ENCODE data around the gene LAMC3. TPM values are rescaled to one million over a fixed set of nuclear protein-coding genes. Genes with fewer than 3 reads are reported as not detected.

LAMC3 gene
- total RNA-seq, 1 donor, result not detected

DNA sequence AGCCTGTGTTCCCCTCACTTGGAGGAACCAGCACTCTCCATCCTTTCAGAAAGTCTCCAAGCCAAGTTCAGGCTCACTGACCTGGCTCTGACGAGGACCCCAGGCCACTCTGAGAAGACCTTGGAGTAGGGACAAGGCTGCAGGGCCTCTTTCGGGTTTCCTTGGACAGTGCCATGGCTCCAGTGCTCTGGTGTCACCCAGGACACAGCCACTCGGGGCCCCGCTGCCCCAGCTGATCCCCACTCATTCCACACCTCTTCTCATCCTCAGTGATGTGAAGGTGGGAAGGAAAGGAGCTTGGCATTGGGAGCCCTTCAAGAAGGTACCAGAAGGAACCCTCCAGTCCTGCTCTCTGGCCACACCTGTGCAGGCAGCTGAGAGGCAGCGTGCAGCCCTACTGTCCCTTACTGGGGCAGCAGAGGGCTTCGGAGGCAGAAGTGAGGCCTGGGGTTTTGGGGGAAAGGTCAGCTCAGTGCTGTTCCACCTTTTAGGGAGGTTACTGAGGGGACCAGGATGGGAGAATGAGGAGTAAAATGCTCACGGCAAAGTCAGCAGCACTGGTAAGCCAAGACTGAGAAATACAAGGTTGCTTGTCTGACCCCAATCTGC lies 111.8 kb downstream of the LAMC3 start:
- no peaks in the 10 kb centered on the region for H3K36me3 ChIP-seq (ENCODE audit: insufficient read depth, low read length)
- no peaks in the 10 kb centered on the region for H3K9me3 ChIP-seq (ENCODE audit: low read depth, low read length)
- no peak overlapping the region for H3K4me2 ChIP-seq (ENCODE audit: insufficient read depth, low read length)
- no peak overlapping the region for H3K27ac ChIP-seq (ENCODE audit: low read depth, low read length)
- DNase-seq (ENCODE audit: insufficient read length, low spot score, missing footprints), result no peak
- H3K4me3 ChIP-seq (ENCODE audit: insufficient read depth, low read length), result no peak overlapping the region
- peaks cover 3% of the 10 kb centered on the region for H3K27me3 ChIP-seq (ENCODE audit: insufficient read depth, low read length)
- H3K4me1 ChIP-seq (ENCODE audit: insufficient read depth, low read length), result peaks cover 11% of the 10 kb centered on the region
- TF ChIP-seq, protein P1, sequence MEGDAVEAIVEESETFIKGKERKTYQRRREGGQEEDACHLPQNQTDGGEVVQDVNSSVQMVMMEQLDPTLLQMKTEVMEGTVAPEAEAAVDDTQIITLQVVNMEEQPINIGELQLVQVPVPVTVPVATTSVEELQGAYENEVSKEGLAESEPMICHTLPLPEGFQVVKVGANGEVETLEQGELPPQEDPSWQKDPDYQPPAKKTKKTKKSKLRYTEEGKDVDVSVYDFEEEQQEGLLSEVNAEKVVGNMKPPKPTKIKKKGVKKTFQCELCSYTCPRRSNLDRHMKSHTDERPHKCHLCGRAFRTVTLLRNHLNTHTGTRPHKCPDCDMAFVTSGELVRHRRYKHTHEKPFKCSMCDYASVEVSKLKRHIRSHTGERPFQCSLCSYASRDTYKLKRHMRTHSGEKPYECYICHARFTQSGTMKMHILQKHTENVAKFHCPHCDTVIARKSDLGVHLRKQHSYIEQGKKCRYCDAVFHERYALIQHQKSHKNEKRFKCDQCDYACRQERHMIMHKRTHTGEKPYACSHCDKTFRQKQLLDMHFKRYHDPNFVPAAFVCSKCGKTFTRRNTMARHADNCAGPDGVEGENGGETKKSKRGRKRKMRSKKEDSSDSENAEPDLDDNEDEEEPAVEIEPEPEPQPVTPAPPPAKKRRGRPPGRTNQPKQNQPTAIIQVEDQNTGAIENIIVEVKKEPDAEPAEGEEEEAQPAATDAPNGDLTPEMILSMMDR (IDR thresholded peaks at IDR 0.05; ENCODE audit: extremely low read depth, low read depth, low read length), result no peak
- no peaks in the 10 kb centered on the region for H4K20me1 ChIP-seq (ENCODE audit: insufficient read depth, low read length)
- H2AFZ ChIP-seq (ENCODE audit: low read length), result no peak overlapping the region
- peaks cover 3% of the 10 kb centered on the region for H3K79me2 ChIP-seq (ENCODE audit: insufficient read depth, low read length)

DNA sequence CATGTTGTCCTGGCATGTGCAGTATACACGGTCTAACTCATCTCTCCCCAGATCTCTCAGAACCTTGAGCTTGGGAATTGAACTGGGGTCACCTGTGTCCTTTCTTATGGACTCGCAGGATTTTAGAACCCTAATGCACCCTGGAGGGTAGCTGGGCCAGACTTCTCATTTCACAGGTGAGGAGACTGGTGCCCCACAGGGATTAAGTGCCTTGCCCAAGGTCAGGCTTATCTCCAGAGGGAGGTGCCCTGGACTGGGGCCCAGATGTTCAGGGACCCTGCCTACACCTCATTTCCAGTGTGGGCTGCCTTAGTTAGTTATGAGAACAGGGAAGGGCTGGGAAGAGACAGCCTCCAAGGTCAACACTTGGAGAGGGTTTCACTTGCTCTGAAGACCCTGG lies 112.4 kb downstream of the LAMC3 start:
- Histone ChIP-seq H3K36me3 (ENCODE audit: insufficient read depth, low read length) (no peaks in the 10 kb centered on the region), H3K27me3 (ENCODE audit: insufficient read depth, low read length) (peaks cover 3% of the 10 kb centered on the region), H3K27ac (ENCODE audit: low read depth, low read length) (no peak overlapping the region), H2AFZ (ENCODE audit: low read length) (no peak overlapping the region), H3K4me1 (ENCODE audit: insufficient read depth, low read length) (peaks cover 15% of the 10 kb centered on the region), H3K4me2 (ENCODE audit: insufficient read depth, low read length) (no peak overlapping the region), H3K9me3 (ENCODE audit: low read depth, low read length) (no peaks in the 10 kb centered on the region), H3K4me3 (ENCODE audit: insufficient read depth, low read length) (no peak overlapping the region), H4K20me1 (ENCODE audit: insufficient read depth, low read length) (peaks cover 3% of the 10 kb centered on the region), H3K79me2 (ENCODE audit: insufficient read depth, low read length) (peaks cover 10% of the 10 kb centered on the region)
- DNase-seq (ENCODE audit: insufficient read length, low spot score, missing footprints), result no peak
- TF ChIP-seq, protein P1 (IDR thresholded peaks at IDR 0.05; ENCODE audit: extremely low read depth, low read depth, low read length), result no peak

DNA sequence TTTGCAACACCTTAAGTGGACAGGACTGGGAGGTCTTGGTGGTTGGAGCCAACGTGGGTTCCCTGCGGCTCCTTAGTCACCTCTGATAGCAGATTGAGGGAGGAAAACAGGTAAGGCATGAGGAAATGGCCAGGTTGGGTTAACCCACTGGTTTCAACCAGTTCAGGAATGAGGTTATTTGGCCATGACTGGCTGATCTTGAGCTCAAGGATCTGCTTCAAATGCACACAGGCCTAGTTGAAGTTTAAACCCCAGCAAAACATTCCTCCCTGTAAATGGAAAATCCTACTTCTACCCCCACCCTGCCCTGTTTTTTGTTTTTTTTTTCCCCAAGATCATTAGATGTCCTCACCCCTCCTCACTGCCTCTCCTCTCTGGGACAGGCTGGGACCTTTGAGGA lies 113.2 kb downstream of the LAMC3 start:
- peaks cover 3% of the 10 kb centered on the region for H3K27me3 ChIP-seq (ENCODE audit: insufficient read depth, low read length)
- H2AFZ ChIP-seq (ENCODE audit: low read length), result no peak overlapping the region
- TF ChIP-seq, protein P1 (IDR thresholded peaks at IDR 0.05; ENCODE audit: extremely low read depth, low read depth, low read length), result no peak
- peaks cover 18% of the 10 kb centered on the region for H3K79me2 ChIP-seq (ENCODE audit: insufficient read depth, low read length)
- no peak overlapping the region for H3K4me2 ChIP-seq (ENCODE audit: insufficient read depth, low read length)
- no peak overlapping the region for H3K27ac ChIP-seq (ENCODE audit: low read depth, low read length)
- H3K9me3 ChIP-seq (ENCODE audit: low read depth, low read length), result no peaks in the 10 kb centered on the region
- H3K4me1 ChIP-seq (ENCODE audit: insufficient read depth, low read length), result peaks cover 19% of the 10 kb centered on the region
- H3K36me3 ChIP-seq (ENCODE audit: insufficient read depth, low read length), result no peaks in the 10 kb centered on the region
- H4K20me1 ChIP-seq (ENCODE audit: insufficient read depth, low read length), result peaks cover 3% of the 10 kb centered on the region
- no peak for DNase-seq (ENCODE audit: insufficient read length, low spot score, missing footprints)
- no peak overlapping the region for H3K4me3 ChIP-seq (ENCODE audit: insufficient read depth, low read length)

DNA sequence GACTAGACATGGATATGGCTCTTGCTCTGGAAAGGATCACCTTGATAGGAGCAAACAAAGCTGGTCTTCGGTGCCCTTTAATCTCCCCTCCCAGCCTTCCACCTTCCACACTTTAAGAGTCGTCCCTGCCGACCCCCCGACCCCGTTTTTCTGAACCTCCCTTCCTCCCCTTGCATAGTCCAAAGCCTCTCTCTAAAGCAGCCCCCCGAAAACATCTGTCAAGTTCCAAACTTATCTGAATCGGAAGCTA lies 116.0 kb downstream of the LAMC3 start:
- TF ChIP-seq, protein P1 (IDR thresholded peaks at IDR 0.05; ENCODE audit: extremely low read depth, low read depth, low read length), result no peak
- H3K4me3 ChIP-seq (ENCODE audit: insufficient read depth, low read length), result peak overlapping the region; percentile 98
- peak overlapping the region; percentile 90 for H3K27ac ChIP-seq (ENCODE audit: low read depth, low read length)
- H3K4me2 ChIP-seq (ENCODE audit: insufficient read depth, low read length), result peak overlapping the region; percentile 100
- H3K79me2 ChIP-seq (ENCODE audit: insufficient read depth, low read length), result peaks cover 33% of the 10 kb centered on the region
- DNase-seq (ENCODE audit: insufficient read length, low spot score, missing footprints), result no peak
- H3K27me3 ChIP-seq (ENCODE audit: insufficient read depth, low read length), result no peaks in the 10 kb centered on the region
- peaks cover 16% of the 10 kb centered on the region for H3K4me1 ChIP-seq (ENCODE audit: insufficient read depth, low read length)
- peak overlapping the region; percentile 98 for H2AFZ ChIP-seq (ENCODE audit: low read length)
- H4K20me1 ChIP-seq (ENCODE audit: insufficient read depth, low read length), result peaks cover 3% of the 10 kb centered on the region
- no peaks in the 10 kb centered on the region for H3K9me3 ChIP-seq (ENCODE audit: low read depth, low read length)
- H3K36me3 ChIP-seq (ENCODE audit: insufficient read depth, low read length), result peaks cover 26% of the 10 kb centered on the region
